ENCODE data around the gene TBC1D5.

The TBC1D5 gene

DNA sequence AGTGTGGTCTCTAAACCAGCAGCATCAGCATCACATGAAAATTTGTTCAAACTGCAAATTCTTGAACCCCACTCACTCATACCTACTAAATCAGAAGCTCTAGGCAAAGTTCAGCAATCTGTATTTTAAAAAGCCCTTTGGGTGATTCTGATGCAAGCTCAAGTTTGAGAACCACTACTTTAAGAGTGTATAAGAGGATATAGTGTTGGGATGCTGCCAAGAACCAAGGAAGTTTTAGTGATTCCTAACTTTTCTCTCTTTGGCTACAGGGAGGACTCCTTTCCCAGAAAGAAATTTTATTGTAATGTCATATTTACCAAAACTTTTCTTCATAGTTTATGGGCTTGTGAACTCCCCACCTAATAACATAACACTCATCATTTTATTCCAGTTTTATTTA, 422.2 kb downstream of the TBC1D5 start:
- TF ChIP-seq GATA1 (IDR thresholded peaks at IDR 0.05; ENCODE audit: low read depth, low read length) (no peak), POLR2A (IDR thresholded peaks at IDR 0.05; ENCODE audit: low read length) (no peak)
- no peak for DNase-seq

DNA sequence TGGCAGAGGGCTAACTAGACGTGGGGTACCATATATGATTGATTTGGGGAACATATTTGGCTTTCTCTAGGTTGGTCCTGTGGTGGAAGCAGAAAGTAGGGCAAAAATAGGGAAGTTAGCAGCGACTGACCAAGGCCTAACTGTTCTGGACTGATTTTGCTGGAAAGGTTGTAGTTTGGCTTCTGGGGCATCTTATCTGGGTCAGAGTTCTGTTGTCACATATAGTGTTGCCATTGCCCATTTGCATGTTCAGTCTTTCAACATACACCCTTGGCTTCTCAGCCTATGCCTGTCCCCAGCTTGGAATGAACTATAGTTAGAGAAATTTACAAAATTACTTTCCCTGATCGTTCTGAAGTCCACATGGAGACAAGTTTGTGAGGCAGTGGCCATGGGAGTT, 426.5 kb downstream of the TBC1D5 start:
- TF ChIP-seq POLR2A (IDR thresholded peaks at IDR 0.05; ENCODE audit: low read length) (no peak), GATA1 (IDR thresholded peaks at IDR 0.05; ENCODE audit: low read depth, low read length) (no peak)
- no peak for DNase-seq

DNA sequence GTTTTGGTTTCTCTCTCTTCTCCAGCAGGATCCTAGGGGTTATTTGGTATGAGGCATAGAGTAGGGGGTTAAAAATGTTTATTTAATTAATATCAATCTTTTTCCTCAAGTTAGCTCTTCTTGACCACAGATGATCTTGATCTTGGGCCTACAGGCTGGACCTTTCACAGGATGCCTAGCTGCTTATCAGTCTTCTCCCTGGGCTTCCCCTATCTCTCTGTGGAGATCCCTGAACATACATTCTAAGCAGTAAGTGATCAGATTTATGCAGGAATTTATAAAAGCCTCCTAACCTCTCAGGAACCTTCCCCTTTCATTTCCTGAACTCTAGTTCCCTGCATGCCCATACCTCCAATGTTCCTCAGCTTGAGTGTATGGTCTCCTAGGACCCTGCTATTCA, 428.3 kb downstream of the TBC1D5 start:
- DNase-seq = no peak
- TF ChIP-seq POLR2A (IDR thresholded peaks at IDR 0.05; ENCODE audit: low read length) = no peak
- no peak for TF ChIP-seq GATA1 (IDR thresholded peaks at IDR 0.05; ENCODE audit: low read depth, low read length)

DNA sequence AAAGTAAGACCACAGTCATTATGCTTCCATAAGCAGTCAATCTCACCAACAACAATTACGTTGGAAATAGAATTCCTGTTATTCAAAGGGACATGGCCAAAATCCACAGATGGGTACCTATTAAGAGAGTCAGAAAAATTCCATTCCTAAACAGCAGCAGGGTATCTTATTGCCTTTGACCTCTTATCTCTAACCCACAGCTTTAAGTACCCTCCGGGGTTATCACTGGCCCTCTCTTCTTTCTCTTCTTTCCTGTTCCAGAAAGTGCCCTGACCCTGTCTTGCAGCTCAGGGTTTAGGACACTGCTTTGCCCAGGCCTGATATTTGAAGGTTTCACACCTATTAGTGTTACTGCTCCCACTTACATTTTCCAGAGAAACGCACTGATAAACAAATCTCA, 428.7 kb downstream of the TBC1D5 start:
- TF ChIP-seq POLR2A (IDR thresholded peaks at IDR 0.05; ENCODE audit: low read length) = no peak
- no peak for TF ChIP-seq GATA1 (IDR thresholded peaks at IDR 0.05; ENCODE audit: low read depth, low read length)
- DNase-seq = peak; percentile 9 to 47

DNA sequence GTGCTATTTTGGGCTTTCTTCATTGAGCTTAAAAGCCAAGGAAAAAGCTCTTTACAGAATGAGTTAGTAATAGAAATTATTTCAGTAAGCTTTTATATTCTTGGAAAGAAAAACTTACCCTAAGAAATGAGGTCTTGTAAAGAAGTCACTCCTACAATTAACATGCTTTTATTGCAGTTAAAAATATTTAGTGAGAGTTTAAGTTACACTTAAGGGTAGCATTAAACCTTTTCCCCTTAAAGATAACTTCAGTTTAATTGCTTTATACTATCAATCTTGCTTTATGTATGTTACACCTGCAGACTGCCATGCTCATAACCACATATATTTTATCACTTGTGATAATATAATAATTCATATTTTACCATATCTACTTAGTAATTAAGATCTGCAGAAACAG, 431.4 kb downstream of the TBC1D5 start:
- DNase-seq = no peak
- TF ChIP-seq GATA1 (IDR thresholded peaks at IDR 0.05; ENCODE audit: low read depth, low read length) (no peak), POLR2A (IDR thresholded peaks at IDR 0.05; ENCODE audit: low read length) (no peak)

DNA sequence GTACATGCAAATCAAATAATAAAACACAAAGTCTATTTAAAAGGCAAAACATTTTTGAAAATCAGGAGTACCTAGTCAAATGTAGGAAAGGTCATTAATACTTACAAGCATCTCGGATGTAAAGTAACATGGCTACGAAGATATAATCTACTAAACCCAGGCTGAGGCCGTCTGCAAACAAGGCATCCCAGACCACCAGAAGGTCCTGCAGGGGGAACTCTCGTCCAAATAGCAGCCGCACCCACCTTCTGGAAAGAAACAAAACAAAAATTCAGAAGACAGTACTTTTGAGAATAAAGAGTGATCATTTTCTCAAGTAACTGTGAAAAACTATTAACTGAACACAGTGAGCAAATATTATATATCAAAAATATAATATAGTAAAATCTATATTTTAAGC, 434.5 kb downstream of the TBC1D5 start:
- TF ChIP-seq GATA1 (IDR thresholded peaks at IDR 0.05; ENCODE audit: low read depth, low read length) = no peak
- TF ChIP-seq POLR2A (IDR thresholded peaks at IDR 0.05; ENCODE audit: low read length) = no peak
- DNase-seq = no peak

DNA sequence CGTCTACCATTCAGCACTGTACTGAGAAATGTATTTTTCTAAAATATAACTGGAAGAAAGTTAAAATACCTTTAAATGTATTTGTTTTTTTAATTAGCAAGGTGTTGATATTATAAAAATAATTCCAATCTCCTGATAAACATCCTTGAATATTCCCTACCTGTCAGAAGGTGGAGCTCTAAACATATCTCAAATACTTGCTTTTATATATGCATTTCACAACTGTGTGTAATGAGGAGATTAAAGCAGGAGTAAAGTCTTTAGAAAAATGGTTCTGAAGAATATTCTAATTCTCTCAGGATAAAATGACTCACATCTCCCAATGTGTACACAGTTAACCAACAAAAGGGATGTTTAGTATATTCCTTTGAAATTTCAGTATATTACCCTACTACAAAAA, 434.9 kb downstream of the TBC1D5 start:
- TF ChIP-seq GATA1 (IDR thresholded peaks at IDR 0.05; ENCODE audit: low read depth, low read length) = no peak
- TF ChIP-seq POLR2A (IDR thresholded peaks at IDR 0.05; ENCODE audit: low read length) = no peak
- DNase-seq = peak in 1 of 2 experiments; percentile 4

DNA sequence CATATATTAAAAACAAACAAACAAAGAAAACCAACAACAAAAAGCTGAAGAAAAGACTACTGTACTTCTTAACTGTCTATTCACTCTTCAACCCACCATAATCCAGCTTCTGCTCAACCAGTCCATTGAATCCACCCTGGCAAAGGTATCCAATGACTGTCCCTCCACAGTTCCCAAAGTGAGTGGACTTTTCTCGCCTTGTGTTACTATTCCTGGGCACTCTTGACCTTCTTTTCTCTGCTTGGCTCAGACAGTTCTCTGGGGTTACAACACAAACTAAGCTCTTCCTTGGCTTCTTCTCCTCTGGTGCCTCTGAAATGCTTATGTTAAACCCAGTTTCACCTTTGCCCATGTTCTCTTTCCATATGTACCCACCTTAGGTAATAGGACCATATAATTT, 437.5 kb downstream of the TBC1D5 start:
- no peak for TF ChIP-seq POLR2A (IDR thresholded peaks at IDR 0.05; ENCODE audit: low read length)
- no peak for TF ChIP-seq GATA1 (IDR thresholded peaks at IDR 0.05; ENCODE audit: low read depth, low read length)
- DNase-seq = no peak

DNA sequence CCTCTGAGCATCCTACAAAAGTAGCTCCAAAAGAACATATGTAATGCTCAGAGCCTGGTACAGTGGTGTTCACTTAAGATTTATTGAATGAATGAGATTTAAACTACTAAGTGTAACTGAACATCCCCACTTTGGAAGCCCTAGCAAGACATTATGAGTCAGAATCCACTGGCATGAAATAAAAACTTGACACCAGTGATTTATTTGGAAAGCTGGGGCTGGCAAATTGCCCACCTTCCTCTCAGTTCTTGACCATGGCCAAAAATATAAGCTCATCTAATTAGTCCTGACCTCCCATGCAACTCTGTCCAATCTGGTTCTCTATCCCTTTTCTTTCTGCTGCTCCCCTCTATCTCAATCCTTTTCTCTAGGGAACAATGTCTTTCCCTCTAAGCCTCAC, 439.7 kb downstream of the TBC1D5 start:
- DNase-seq = no peak
- TF ChIP-seq POLR2A (IDR thresholded peaks at IDR 0.05; ENCODE audit: low read length) (no peak), GATA1 (IDR thresholded peaks at IDR 0.05; ENCODE audit: low read depth, low read length) (no peak)

DNA sequence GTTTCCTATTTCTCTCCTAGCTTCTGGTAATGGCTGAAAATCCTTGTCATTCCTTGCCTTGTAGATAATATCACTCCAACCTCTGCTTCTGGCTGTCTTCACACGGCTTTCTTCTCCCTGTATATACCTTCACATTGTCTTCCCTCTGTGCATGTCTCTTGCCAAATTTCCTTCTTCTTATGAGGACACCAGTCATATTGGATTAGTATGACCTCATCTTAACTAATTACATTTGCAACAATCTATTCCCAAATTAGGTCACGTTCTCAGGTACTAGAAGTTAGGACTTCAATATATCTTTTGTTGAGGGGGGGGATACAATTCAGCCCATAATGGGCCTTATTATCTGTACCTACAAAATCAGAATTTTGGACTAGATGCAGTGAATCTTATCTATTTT, 440.3 kb downstream of the TBC1D5 start:
- DNase-seq = no peak
- no peak for TF ChIP-seq POLR2A (IDR thresholded peaks at IDR 0.05; ENCODE audit: low read length)
- no peak for TF ChIP-seq GATA1 (IDR thresholded peaks at IDR 0.05; ENCODE audit: low read depth, low read length)

DNA sequence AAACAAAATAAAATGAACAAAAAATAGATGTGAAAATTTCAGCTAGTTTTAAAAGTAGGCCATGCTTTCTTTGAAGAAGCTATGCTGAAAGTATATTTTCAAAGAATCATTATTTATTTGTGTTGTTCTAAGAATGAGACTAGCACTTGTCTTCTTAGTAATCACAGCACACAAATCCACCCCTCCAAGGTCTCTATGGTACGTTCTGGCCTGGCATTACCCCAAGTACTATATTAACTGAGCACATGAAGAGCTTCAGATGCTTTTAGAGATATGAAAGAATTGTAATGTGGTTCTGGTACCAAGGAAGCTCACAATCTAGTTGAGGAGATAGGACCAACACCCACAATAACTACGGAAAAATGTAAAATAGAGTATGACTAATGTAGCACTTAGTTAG, 441.2 kb downstream of the TBC1D5 start:
- TF ChIP-seq POLR2A (IDR thresholded peaks at IDR 0.05; ENCODE audit: low read length) = no peak
- no peak for TF ChIP-seq GATA1 (IDR thresholded peaks at IDR 0.05; ENCODE audit: low read depth, low read length)
- no peak for DNase-seq

DNA sequence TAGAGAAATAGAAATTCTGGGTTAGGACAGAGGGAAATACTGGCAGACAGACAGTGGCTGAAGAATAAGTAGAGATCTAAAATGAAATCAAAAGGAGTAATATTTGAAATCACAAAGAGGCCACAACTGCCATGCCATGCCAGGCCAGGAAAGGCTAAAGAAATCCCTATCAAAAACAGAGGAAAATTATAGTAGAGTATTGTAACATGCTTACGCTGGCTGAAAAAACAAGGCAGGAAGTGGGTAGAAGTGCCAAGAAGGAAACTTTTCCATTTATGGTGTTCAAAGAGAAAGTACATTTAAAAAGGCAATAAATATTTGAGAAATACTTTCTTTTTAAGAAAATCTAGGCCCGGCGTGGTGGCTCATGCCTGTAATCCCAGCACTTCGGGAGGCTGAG, 442.0 kb downstream of the TBC1D5 start:
- no peak for DNase-seq
- no peak for TF ChIP-seq POLR2A (IDR thresholded peaks at IDR 0.05; ENCODE audit: low read length)
- no peak for TF ChIP-seq GATA1 (IDR thresholded peaks at IDR 0.05; ENCODE audit: low read depth, low read length)

DNA sequence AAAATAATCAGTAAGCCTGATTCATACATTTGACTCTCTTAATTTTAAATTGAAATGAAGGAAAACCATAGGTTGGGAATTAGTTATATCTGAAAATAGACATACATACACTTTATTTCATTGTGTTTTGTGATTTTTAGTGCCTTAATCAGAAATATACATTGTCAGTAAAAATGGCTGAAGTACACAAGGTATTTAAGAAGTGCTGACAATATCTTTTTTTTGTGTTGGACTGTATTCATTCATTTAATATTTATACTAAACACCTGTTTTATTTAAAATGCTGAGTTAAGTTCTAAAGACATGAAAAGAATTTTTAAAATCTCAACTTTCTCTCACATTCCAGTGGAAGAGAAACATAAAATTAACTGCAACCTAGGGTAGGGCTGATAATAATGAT, 444.4 kb downstream of the TBC1D5 start:
- no peak for TF ChIP-seq GATA1 (IDR thresholded peaks at IDR 0.05; ENCODE audit: low read depth, low read length)
- no peak for TF ChIP-seq POLR2A (IDR thresholded peaks at IDR 0.05; ENCODE audit: low read length)

DNA sequence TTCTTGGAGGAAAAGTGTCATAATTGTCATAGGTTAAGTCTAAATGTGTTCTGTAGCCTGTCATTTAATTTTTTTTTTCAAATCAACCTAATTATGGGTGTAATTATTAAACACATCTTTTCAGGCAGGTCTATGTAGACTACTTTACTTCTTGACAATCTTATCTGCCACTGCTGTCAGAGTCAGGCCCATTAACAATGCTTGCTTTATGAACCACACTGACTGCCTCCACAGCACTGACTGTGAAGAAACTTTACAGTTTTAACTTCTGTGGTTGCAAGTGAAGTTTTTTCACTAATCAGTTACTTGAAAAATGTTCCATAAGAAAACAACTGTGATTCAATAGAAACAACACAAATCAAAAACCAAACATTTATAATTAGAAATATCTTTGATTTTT, 449.9 kb downstream of the TBC1D5 start:
- no peak for DNase-seq
- TF ChIP-seq POLR2A (IDR thresholded peaks at IDR 0.05; ENCODE audit: low read length) = no peak
- no peak for TF ChIP-seq GATA1 (IDR thresholded peaks at IDR 0.05; ENCODE audit: low read depth, low read length)

More for the DNA sequence above, 444.4 kb downstream of the TBC1D5 start:
- DNase-seq = no peak

DNA sequence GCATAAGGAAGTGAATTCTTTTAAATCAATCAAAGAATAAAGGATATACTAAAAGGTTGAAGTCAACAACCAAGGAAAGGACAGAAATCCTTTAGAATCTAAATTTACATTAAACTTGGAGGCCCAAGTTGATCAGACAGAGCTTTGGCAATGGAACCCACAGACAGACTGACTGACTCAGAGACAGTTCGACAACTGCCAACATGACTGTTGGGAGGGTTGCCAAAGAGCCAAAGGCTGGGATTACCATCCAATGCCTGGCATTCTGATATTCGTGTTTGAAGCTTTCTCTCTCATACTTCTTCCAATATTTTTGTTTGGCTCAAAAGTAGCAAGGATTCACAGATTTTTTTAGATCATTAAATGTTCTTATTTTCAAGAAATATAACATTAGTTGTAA, 451.5 kb downstream of the TBC1D5 start:
- TF ChIP-seq GATA1 (IDR thresholded peaks at IDR 0.05; ENCODE audit: low read depth, low read length) = no peak

DNA sequence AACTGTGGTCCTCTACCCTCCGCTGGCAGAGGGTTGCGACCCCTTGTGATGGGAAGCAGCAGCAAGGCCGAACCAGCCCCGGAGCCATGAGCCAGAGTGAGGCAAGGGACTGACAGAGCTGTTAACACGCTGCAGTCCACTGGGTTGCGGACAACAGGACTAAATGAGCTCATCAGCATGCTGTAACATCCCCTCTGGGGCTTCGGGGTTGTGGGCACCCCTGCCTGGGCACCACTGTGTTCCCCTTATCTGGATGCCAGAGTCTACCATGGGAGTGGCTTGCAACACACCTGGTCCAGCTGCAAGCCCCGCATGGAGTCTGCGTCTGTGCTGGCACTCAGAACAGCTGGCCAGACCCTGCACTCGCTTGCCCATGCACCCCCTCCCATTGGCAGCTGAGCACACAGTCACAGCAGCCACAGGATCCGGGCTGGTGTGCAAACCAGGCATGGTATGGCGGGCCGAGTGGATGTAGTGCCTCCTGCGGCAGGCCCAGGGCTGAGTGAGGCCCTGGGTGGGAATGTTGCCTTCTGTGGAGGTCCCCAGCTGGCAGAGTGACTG, 453.5 kb downstream of the TBC1D5 start:
- TF ChIP-seq POLR2A (IDR thresholded peaks at IDR 0.05; ENCODE audit: low read length) (no peak), GATA1 (IDR thresholded peaks at IDR 0.05; ENCODE audit: low read depth, low read length) (no peak)
- no peak for DNase-seq

More for the DNA sequence above, 451.5 kb downstream of the TBC1D5 start:
- DNase-seq = no peak
